Measurements from ENCODE around the gene EXOC4.

The EXOC4 gene

GRCh38 chr7:133682364-133683181 lies 429.7 kb downstream of the EXOC4 start:
- no peak for DNase-seq

- no peak for DNase-seq
These were observed 430.2 kb downstream of the EXOC4 start for GRCh38 chr7:133683182-133683454.

GRCh38 chr7:133688483-133689239 lies 435.8 kb downstream of the EXOC4 start:
- peak; percentile 42 for DNase-seq

- DNase-seq = no peak
These were observed 437.9 kb downstream of the EXOC4 start for GRCh38 chr7:133690740-133691139.

GRCh38 chr7:133691727-133692610 lies 439.1 kb downstream of the EXOC4 start:
- no peak for DNase-seq

- DNase-seq = no peak
These were observed 440.4 kb downstream of the EXOC4 start for GRCh38 chr7:133693281-133693680.

- DNase-seq = no peak
These were observed 443.2 kb downstream of the EXOC4 start for GRCh38 chr7:133696056-133696455.

- no peak for DNase-seq
These were observed 444.7 kb downstream of the EXOC4 start for GRCh38 chr7:133697585-133697984.

GRCh38 chr7:133698127-133698526 lies 445.2 kb downstream of the EXOC4 start:
- DNase-seq = no peak

- no peak for DNase-seq
These were observed 446.5 kb downstream of the EXOC4 start for GRCh38 chr7:133699386-133699785.

- DNase-seq = no peak
These were observed 449.2 kb downstream of the EXOC4 start for GRCh38 chr7:133702078-133702477.

GRCh38 chr7:133702960-133703359 lies 450.1 kb downstream of the EXOC4 start:
- no peak for DNase-seq

- peak; percentile 74 for DNase-seq
These were observed 450.7 kb downstream of the EXOC4 start for GRCh38 chr7:133703547-133703946.

GRCh38 chr7:133704453-133704852 lies 451.6 kb downstream of the EXOC4 start:
- no peak for DNase-seq

GRCh38 chr7:133705596-133705995 lies 452.7 kb downstream of the EXOC4 start:
- DNase-seq = peak; percentile 69

GRCh38 chr7:133706016-133706415 lies 453.1 kb downstream of the EXOC4 start:
- DNase-seq = no peak

GRCh38 chr7:133709036-133709880 lies 456.4 kb downstream of the EXOC4 start:
- no peak for DNase-seq

- DNase-seq = no peak
These were observed 459.7 kb downstream of the EXOC4 start for GRCh38 chr7:133712544-133712943.

GRCh38 chr7:133714654-133715053 lies 461.8 kb downstream of the EXOC4 start:
- no peak for DNase-seq

GRCh38 chr7:133718131-133718530 lies 465.3 kb downstream of the EXOC4 start:
- DNase-seq = no peak

- DNase-seq = no peak
These were observed 470.2 kb downstream of the EXOC4 start for GRCh38 chr7:133723044-133723443.

- DNase-seq = no peak
These were observed 471.3 kb downstream of the EXOC4 start for GRCh38 chr7:133724148-133724547.

GRCh38 chr7:133724694-133725093 lies 471.8 kb downstream of the EXOC4 start:
- DNase-seq = no peak

Measured in kidney glomerular epithelial cell (primary cell).